SK-N-MC (cell line): ENCODE data around the gene CCDC15.

Source experiments
- EZH2 ChIP-seq: fragments of 200-600 bp; sonication (generic); IDR thresholded peaks from one replicate; pipeline ENCODE4 v1.6.1; 2017; ENCODE audit warnings: antibody characterized with exemption
- POLR2AphosphoS5 ChIP-seq: IDR thresholded peaks from 2 replicates; pipeline ENCODE4 v1.6.1; 2012; ENCODE audit warnings: mild to moderate bottlenecking, low read depth, low read length, borderline replicate concordance

DNA sequence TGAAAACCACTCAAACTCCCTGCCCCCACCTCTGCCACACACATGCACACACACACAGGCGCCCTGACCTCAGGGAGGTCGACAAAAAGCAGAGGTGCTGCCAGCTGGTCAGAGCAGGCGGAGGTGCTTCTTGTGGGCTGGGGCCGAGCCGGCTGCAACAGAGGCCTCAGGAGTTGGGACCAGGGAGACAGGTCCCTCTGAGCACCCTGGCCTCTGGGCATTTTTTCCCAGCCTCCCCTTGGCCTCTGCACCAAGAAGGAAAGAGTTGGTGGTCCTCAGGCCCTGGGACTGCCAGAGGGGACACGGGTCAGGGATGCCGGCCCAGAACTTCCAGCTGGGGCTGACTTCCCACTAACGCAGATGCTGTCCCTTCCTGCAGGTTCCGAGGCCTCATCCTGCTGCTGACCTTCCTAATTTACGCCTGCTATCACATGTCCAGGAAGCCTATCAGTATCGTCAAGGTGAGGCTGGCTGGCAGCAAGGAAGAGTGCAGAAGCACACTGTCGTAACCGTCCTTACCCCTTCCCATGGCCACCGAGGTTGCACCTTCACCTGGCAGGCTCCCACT, 122.5 kb downstream of the CCDC15 start:
- TF ChIP-seq POLR2AphosphoS5, result no peak
- TF ChIP-seq EZH2, result no peak
